GM19035 (cell line): Measurements from ENCODE around the gene CDH13.
A peak's percentile ranks its signal among the peaks of the same experiment; 100 is the strongest.

ENCODE experiments used
- ATAC-seq: cut with Tn5 transposase; IDR thresholded peaks from one replicate; pipeline ENCODE4 v1.9.1; 2021; ENCODE audit not compliant: unreplicated experiment

CDH13 gene

DNA sequence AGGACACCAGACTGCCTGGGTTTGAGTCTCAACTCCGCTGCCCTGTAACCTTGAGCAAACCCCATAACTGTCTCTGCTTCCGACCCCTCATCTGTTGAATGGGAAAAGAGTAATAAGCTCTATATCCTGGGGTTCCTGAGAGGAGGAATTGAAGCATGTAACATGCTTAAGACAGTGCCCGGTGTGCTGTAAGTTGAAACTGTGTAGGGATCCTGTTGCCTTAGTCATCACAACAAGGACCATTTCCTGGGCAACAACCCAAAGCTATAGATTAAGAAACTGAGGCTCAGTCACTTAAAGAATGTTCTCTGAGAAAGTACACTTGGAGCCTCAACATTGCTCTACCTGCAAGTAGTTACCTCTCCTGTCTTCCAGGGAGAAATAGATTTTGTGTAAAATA lies 23.0 kb downstream of the CDH13 start:
- ATAC-seq, result no peak

- no peak for ATAC-seq
These were observed 24.0 kb downstream of the CDH13 start for GRCh38 chr16:82650804-82651203.

DNA sequence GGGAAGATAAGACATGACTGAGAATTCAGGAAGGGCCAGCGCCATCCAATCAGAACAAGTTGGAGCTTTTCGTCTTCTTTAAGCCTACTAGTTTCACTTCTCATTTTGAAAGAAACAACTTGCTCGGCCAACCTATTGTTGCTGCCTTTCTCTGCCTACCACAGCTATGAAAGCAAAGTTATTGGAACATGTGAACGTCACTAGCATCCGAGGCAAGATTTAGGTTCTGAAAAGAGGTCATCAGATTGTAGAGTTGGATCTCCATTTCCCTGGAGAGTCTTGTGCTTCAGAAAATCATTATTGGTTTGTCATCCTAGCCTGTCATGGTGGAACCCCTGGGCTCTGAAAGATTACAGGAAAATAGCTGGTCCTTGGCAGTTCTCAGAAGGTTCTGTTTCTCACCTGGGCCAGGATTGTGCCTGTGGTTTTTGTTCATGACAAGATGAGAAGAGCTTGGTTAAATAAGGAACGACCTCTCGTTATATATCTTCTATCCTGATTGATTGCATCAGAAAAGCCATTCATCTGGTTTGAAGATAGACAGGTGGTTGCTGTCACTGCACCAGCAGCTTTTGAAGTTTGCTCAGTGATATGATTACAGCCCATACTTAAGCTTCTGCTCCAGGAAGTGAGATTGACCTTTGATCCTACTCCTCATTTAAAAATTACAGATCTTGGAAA lies 25.3 kb downstream of the CDH13 start:
- ATAC-seq, result peak; percentile 54

GRCh38 chr16:82652826-82653225 lies 26.1 kb downstream of the CDH13 start:
- no peak for ATAC-seq

DNA sequence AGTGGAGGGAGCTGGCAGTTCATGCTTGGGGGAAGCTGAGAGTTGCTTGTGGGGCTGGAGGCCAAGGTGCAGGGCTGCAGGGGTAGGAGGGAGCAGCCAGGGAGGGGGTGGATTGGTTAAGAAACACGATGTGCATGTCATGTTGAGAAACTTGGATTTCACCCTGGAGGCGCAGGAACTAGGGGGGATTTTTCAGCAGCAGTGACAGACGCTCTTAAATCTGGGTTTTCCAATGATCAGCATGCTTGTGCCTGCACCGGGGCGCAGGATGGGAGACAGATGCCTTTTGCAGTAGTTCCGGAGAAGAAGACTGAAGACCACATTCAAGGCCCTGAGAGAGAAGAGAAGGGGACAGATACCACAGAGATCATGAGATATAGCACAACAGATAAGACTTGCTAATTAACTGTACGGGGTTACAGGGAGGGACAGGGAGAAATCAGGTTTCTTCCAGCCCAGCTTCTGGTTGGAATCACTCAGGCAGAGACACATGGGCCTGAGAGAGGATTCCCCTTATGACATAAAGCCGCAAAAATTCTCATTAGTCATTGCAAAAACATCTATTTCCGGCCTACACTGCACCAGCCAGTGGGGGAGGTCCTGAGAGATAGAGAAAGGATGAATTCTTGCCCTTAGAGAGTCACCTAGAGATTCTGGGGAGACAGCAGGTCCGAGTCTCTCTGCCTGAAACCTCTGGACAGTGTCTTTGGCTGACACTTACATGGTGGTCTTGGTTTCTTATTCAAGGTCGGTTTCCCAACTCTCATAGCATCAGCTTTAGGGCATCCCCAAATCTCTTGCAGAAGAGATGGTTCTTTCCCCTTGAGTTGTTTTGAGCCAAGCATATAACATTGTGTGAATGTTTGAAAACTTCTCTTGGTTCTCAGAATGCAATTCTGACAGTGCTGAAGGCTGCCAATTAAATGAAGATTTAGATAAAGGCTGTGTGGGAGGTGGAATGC lies 27.1 kb downstream of the CDH13 start:
- peak; percentile 82 for ATAC-seq

GRCh38 chr16:82655072-82655714 lies 28.4 kb downstream of the CDH13 start:
- no peak for ATAC-seq

DNA sequence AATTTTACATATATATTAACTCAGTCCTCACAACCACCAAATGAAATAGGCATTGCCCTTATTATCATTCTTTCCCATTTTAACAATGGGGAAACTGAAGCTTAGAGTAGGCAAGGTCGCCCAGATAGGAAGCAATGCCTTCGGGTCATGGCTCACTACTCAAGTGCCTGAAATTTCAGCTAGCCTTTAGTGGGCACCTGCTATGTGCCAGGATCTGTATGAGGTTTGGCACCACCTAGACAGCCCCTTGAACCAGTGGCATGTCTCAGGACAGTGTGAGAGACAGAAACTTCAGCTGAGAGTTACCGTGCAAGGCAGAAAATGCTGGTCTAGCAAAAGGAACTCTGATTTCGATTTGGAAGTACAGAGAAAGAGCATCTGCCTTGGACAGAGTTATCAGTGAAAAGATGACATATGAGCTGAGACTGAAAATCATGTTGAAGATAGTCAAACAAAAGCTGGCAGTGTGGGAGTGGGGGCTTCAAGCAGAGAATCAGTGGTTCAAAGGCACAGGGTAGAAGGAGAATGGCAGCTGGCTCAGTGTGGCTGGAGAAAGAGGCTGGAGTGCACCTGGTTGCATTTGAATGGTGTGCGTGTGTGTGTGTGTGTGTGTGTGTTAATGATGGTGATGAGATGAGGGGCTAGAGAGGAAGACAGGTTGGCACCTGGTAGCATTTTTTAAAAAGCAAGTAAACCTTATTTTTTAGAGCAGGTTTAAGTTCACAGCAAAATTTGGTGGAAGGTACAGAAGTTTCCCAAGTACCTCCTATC lies 29.1 kb downstream of the CDH13 start:
- ATAC-seq, result no peak

DNA sequence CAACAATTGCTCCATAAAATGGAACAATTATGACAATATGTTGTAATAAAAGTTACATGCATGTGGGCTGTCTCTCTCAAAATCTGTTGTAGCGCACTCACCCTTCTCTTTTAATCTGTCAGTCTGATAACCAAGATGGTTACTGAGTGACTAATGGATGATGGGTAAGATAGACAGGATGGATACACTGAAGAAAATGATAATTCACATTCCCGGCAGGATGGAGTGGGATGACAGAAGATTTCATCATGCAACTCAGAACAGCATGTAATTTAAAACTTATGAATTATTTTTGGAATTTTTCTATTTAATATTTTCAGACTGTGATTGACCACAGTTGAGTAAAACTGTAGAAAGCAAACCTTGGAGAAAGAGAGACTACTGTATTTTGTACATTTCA lies 30.5 kb downstream of the CDH13 start:
- ATAC-seq, result no peak

GRCh38 chr16:82657786-82658185 lies 31.0 kb downstream of the CDH13 start:
- ATAC-seq, result no peak

DNA sequence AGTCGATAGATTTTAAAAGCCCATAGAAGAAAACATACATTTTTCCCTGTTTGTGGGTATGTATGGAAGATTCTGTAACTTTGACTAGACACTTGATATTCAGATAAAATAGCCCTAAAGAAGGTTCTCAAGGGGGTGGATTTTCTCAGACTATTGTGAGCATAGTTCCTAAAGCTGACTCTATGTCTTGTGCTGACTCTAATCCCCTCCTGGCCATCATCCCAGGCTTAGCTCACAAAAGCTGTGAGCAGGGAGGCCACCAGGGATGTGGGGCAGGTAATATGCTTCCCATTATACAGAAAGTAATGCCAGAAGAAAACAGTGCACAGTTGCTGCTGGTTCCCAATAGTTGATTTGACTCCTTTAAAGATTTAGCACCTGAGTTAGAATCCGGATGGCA lies 32.0 kb downstream of the CDH13 start:
- ATAC-seq, result no peak

- no peak for ATAC-seq
These were observed 33.4 kb downstream of the CDH13 start for GRCh38 chr16:82660075-82660645.

- no peak for ATAC-seq
These were observed 34.2 kb downstream of the CDH13 start for GRCh38 chr16:82660966-82661365.

DNA sequence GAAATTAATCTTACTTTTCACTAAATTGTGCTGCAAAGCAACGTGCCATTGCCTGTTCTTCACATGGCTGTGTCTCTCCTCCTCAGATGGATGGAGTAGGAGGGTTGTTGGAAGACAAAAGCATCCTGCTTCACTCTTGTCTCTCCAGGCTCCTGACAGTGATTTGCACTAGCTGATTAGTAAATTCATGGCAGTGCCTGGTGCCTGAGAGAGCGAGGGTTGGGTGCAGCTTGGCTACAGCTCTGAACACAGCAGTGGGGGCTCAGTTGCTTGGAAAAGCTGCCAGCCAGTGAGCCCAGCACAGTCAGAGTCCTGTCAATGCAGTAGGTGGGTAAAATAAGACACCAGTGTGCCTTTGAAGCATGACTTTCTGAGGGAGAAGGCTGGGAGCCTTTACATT lies 37.4 kb downstream of the CDH13 start:
- ATAC-seq, result no peak

DNA sequence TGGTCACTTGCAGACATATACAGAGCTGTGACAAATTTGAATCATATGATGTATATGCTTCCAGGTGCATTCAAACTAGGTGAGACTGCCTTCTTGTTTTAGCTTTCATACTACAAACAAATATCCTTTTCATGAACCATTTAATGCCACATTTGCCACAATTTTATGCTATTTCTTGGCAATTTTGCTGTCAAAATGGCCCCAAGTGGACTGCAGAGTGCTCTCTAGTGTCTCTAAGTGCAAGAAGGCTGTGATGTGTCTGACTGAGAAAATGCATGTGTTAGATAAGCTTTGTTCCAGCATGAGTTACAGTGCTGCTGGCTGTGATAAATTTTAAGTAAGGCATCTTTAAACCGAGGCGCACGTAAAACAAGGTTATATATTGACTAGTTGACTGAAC lies 38.3 kb downstream of the CDH13 start:
- ATAC-seq, result no peak

GRCh38 chr16:82667437-82667836 lies 40.7 kb downstream of the CDH13 start:
- no peak for ATAC-seq

DNA sequence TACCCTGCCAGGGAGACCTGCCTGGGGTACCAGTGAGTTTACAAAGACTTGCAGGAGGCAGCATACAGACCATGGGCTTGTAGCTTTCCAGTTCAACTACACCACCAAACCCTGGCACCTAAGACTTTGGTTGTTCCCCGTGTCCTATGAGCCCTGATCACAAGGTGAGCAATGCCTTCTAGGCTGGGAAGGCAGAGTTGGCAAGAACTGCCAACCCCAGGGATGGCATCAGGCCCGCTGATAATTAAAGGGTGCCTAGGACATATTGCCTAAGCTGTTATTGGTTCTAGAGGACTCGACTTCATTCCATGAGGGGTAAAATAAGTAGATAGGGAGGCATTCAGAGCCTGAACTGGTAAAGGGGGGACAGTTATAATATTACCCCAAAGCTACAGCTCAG lies 41.3 kb downstream of the CDH13 start:
- no peak for ATAC-seq

GRCh38 chr16:82671741-82672140 lies 45.0 kb downstream of the CDH13 start:
- no peak for ATAC-seq

DNA sequence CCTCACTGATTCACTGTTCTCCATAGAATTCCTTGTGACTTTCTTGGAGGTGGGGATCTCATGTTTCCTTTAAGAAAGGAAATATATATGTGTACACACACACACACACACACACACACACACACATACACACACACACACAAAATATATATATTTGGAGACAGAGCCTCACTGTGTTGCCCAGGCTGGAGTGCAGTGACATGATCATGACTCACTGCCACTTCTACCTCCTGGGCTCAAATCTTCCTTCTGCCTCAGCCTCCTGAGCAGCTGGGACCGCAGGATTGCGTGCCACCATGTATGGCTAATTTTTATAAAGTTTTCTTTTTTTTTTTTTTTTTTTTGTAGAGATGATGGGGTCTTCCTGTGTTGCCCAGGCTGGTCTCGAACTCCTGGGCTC lies 45.9 kb downstream of the CDH13 start:
- ATAC-seq, result no peak

DNA sequence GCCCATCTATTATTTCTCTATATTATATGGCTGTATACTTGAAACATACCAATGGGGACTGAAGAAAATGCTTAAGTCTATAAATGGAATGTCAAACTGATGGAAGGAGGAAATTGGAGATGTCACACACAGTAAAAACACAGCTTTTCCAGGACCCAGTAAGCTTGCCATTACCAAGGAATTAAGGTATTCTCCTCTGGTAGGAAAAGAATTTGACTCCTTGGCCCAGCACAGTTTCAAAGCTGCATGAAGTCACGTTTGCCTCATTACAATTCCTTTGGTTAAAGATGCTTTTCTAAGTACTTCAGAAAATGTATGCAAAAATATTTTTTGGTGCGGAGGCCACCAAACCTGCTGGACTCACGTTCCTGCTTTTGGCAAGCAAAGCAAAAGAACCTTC lies 48.5 kb downstream of the CDH13 start:
- no peak for ATAC-seq

DNA sequence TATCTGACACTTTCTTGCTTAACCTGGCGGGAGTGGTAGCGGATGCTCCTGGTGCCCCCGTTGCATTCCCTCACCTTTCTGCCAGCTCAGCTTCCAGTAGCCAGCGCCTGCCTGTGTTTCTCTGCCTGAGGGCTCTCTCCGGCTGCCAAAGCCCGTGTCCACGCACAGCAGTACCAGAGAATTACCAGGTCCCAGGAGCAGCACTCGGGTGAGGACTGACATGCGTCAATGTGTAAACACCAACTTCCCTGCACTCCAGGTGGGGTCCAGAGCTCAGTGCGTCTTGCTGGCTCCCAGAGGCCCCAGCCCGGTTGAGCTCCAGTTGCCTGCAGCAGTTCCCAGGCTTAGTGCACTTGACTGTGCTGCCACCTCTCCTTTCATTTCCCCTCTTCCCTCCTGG lies 54.8 kb downstream of the CDH13 start:
- ATAC-seq, result no peak

GRCh38 chr16:82682767-82683166 lies 56.0 kb downstream of the CDH13 start:
- ATAC-seq, result no peak
